IMR-90 (cell line): ENCODE data around the gene CTTN. TPM values are rescaled to one million over a fixed set of nuclear protein-coding genes. Genes with fewer than 3 reads are reported as not detected.

Experiments
- ATAC-seq: fragments of 200-7000 bp; cut with Tn5 transposase; 2 replicates; pipeline ENCODE4 v1.9.1; 2020; ENCODE audit warnings: low read depth, mild to moderate bottlenecking, moderate library complexity
- BruUV-seq: library from RNA; stranded (reverse); fragments of 400-500 nt; replicated peaks from 2 replicates; lab custom pipeline; 2021; lab: Mats Ljungman, UMichigan
- CTCF ChIA-PET: fragments of 300-600 bp; formaldehyde crosslinking; extraction: SDS; loops from one replicate; lab custom pipeline; 2021; ENCODE audit warnings: antibody characterized with exemption; lab: Yijun Ruan, JAX
- POLR2A ChIA-PET: fragments of 300-600 bp; sonication (Branson Sonifier 250); formaldehyde crosslinking; loops from one replicate; lab custom pipeline; 2022; ENCODE audit warnings: antibody characterized with exemption; ENCODE audit not compliant: unreplicated experiment; lab: Charles Lee
- DNase-seq: peaks from one replicate; pipeline ENCODE4 v3.0.0; 2013
- H2AFZ ChIP-seq: replicated peaks from 2 replicates; pipeline ENCODE3; 2013; ENCODE audit warnings: low read length, mild to moderate bottlenecking; ENCODE audit not compliant: poor library complexity
- H2AK5ac ChIP-seq: 2 replicates; pipeline ENCODE4 v1.6.1; 2013; ENCODE audit warnings: low read depth, low read length, inconsistent platforms
- H2AK9ac ChIP-seq: replicated peaks from 2 replicates; pipeline ENCODE3; 2013; ENCODE audit warnings: mild to moderate bottlenecking, low read depth, low read length, moderate library complexity; ENCODE audit not compliant: poor library complexity
- H2BK120ac ChIP-seq: 2 replicates; pipeline ENCODE4 v1.6.1; 2013; ENCODE audit warnings: low read depth, low read length, inconsistent platforms
- H2BK15ac ChIP-seq: 3 replicates; pipeline ENCODE4 v1.6.1; 2013; ENCODE audit warnings: low read depth, low read length, inconsistent platforms
- H2BK20ac ChIP-seq: 2 replicates; pipeline ENCODE4 v1.6.1; 2013; ENCODE audit warnings: low read depth, mild to moderate bottlenecking, inconsistent platforms, low read length, moderate library complexity
- H2BK5ac ChIP-seq: 2 replicates; pipeline ENCODE4 v1.6.1; 2013; ENCODE audit warnings: mild to moderate bottlenecking, low read depth, low read length, inconsistent platforms; ENCODE audit not compliant: poor library complexity, severe bottlenecking
- H3K14ac ChIP-seq: replicated peaks from 2 replicates; pipeline ENCODE4 v1.6.1; 2013; ENCODE audit warnings: low read depth, low read length, inconsistent platforms
- H3K18ac ChIP-seq: 2 replicates; pipeline ENCODE4 v1.6.1; 2013; ENCODE audit warnings: low read depth, low read length, control low read depth
- H3K23ac ChIP-seq: 2 replicates; pipeline ENCODE4 v1.6.1; 2013; ENCODE audit warnings: low read depth, low read length, inconsistent platforms
- H3K27ac ChIP-seq: 2 replicates; pipeline ENCODE4 v1.5.1; 2013; ENCODE audit warnings: mild to moderate bottlenecking, control low read depth, low read length; ENCODE audit not compliant: insufficient read depth
- H3K27me3 ChIP-seq: 2 replicates; pipeline ENCODE4 v1.6.1; 2013; ENCODE audit warnings: low read length; ENCODE audit not compliant: control insufficient read depth, insufficient read depth
- H3K36me3 ChIP-seq: 2 replicates; pipeline ENCODE4 v1.6.1; 2013; ENCODE audit warnings: low read length, mixed read lengths; ENCODE audit not compliant: control insufficient read depth, insufficient read depth
- H3K4ac ChIP-seq: 2 replicates; pipeline ENCODE4 v1.6.1; 2013; ENCODE audit warnings: low read depth, low read length, inconsistent platforms
- H3K4me1 ChIP-seq: 2 replicates; pipeline ENCODE4 v1.6.1; 2013; ENCODE audit warnings: low read length, mixed read lengths; ENCODE audit not compliant: control insufficient read depth, insufficient read depth
- H3K4me2 ChIP-seq: 2 replicates; pipeline ENCODE4 v1.6.1; 2013; ENCODE audit warnings: low read depth, mild to moderate bottlenecking, control low read depth, low read length, moderate library complexity
- H3K4me3 ChIP-seq: 2 replicates; pipeline ENCODE4 v1.5.1; 2013; ENCODE audit warnings: low read depth, mild to moderate bottlenecking, control low read depth, low read length, moderate library complexity; ENCODE audit not compliant: insufficient read depth
- H3K56ac ChIP-seq: 2 replicates; pipeline ENCODE4 v1.6.1; 2013; ENCODE audit warnings: low read length, inconsistent platforms; ENCODE audit not compliant: insufficient read depth; ENCODE audit errors: extremely low read depth
- H3K79me1 ChIP-seq, 2 experiments: 2 replicates each; pipeline ENCODE4 v1.6.1; 2013; ENCODE audit warnings: low read length in 2 of 2, inconsistent platforms in 1 of 2, low read depth in 1 of 2
- H3K9ac ChIP-seq: 2 replicates; pipeline ENCODE4 v1.6.1; 2013; ENCODE audit warnings: low read depth, low read length, control low read depth
- H3K9me1 ChIP-seq: 2 replicates; pipeline ENCODE4 v1.6.1; 2013; ENCODE audit warnings: low read length, inconsistent platforms; ENCODE audit not compliant: insufficient read depth
- H3K9me3 ChIP-seq: 2 replicates; pipeline ENCODE4 v1.6.1; 2013; ENCODE audit warnings: low read length; ENCODE audit not compliant: control insufficient read depth, insufficient read depth
- H4K20me1 ChIP-seq: 2 replicates; pipeline ENCODE4 v1.6.1; 2013; ENCODE audit warnings: low read length, inconsistent platforms; ENCODE audit not compliant: insufficient read depth
- H4K5ac ChIP-seq: 2 replicates; pipeline ENCODE4 v1.6.1; 2013; ENCODE audit warnings: mild to moderate bottlenecking, low read depth, low read length, control low read depth
- H4K8ac ChIP-seq, 2 experiments: 2 replicates each; pipeline ENCODE4 v1.6.1; 2013; ENCODE audit warnings: low read depth in 2 of 2, low read length in 2 of 2, control low read depth in 1 of 2, inconsistent platforms in 1 of 2
- H4K91ac ChIP-seq: 2 replicates; pipeline ENCODE4 v1.6.1; 2013; ENCODE audit warnings: low read depth, low read length, inconsistent platforms; ENCODE audit not compliant: insufficient read depth
- CHD1 ChIP-seq: IDR thresholded peaks from 2 replicates; pipeline ENCODE4 v1.6.1; 2012; ENCODE audit warnings: low read depth, low read length, improper control_type of control experiment
- FOS ChIP-seq: fragments of 150-350 bp; IDR thresholded peaks from 2 replicates; pipeline ENCODE4 v1.6.1; 2016; ENCODE audit warnings: low read depth, low read length
- NFE2L2 ChIP-seq: fragments of 150-350 bp; IDR thresholded peaks from 2 replicates; pipeline ENCODE4 v1.6.1; 2016; ENCODE audit warnings: low read depth, mild to moderate bottlenecking, low read length
- POLR2A ChIP-seq: IDR thresholded peaks from 2 replicates; pipeline ENCODE4 v1.6.1; 2012; ENCODE audit warnings: mild to moderate bottlenecking, low read depth, low read length
- RAD21 ChIP-seq: IDR thresholded peaks from 2 replicates; pipeline ENCODE4 v1.6.1; 2012; ENCODE audit warnings: low read length, improper control_type of control experiment
- RCOR1 ChIP-seq: IDR thresholded peaks from 2 replicates; pipeline ENCODE4 v1.6.1; 2012; ENCODE audit warnings: mild to moderate bottlenecking, low read length, improper control_type of control experiment; ENCODE audit not compliant: insufficient replicate concordance
- RFX5 ChIP-seq: IDR thresholded peaks from 2 replicates; pipeline ENCODE4 v1.8.0; 2012; ENCODE audit warnings: low read depth, mild to moderate bottlenecking, low read length, moderate library complexity
- WGBS, 2 experiments: methylation state at CpG; one replicate each; pipeline versions ENCODE4 v1.1.5 to v1.1.7; 2013; ENCODE audit warnings: missing lambda C conversion rate in 2 of 2; ENCODE audit not compliant: insufficient read length in 1 of 2; ENCODE audit errors: extremely low coverage in 2 of 2; 5-methylcytosine and 5-hydroxymethylcytosine counted together
- dilution Hi-C: fragments of 300-500 bp; cut with HindIII; formaldehyde crosslinking; loops from one replicate; pipeline ENCODE4 v1.14.3; 2018; ENCODE audit warnings: low sequenced_read_pairs; ENCODE audit not compliant: unreplicated experiment
- in situ Hi-C: fragments of 300-500 bp; cut with MboI; formaldehyde crosslinking; loops from 3 replicates; pipeline ENCODE4 v1.14.3; 2019; ENCODE audit warnings: low sequenced_read_pairs, inconsistent platforms, mixed read lengths
- intact Hi-C: fragments of 100-400 bp; cut with micrococcal nuclease; formaldehyde crosslinking; loops from 2 replicates; pipeline ENCODE4 v1.10.0; 2022
- polyA plus RNA-seq, 3 experiments: library from polyadenylated mRNA; depleted of rRNA; stranded (reverse); fragments of >200 nt; gene quantifications; 2 replicates each; pipeline ENCODE4 v1.2.3, GENCODE V29; 2012; ENCODE audit warnings: low replicate concordance in 1 of 3
- total RNA-seq: library from RNA; depleted of rRNA; stranded (reverse); fragments of >200 nt; gene quantifications from 2 replicates; pipeline ENCODE4 v1.2.3, GENCODE V29; 2012
- TF ChIP-seq, protein P1 (sequence below): fragments of 150-350 bp; IDR thresholded peaks from 2 replicates; pipeline ENCODE4 v1.6.1; 2016; ENCODE audit warnings: low read depth, mild to moderate bottlenecking, low read length, moderate library complexity, borderline replicate concordance
- TF ChIP-seq, protein P2 (sequence below): conservative IDR thresholded peaks from 2 replicates; pipeline ENCODE4 v1.5.1; 2012; ENCODE audit warnings: mild to moderate bottlenecking, low read depth, low read length, improper control_type of control experiment

CTTN gene
- total and polyA plus RNA-seq, 2 of the 4 experiments (the other 2 are of a cell fraction) = 287 to 296 TPM

DNA sequence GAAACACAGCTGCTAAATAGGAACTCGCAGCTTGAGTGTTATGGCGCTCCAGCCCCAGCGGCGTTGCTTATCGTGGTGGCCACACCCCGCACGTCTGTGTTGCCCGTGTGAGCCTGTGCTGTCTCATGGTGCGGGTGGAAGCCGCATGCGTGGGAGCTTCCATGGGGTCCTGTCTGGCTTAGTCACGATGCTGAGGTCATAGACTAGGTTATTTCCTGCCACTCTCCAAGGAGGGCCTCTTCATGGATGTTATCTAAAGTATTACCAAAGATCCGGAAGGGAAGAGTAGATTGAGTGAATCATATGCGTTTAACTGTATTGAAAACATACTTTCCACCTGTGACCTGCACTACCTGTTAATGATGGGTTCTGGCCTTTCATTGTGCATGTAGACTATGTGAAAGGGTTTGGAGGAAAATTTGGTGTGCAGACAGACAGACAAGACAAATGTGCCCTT is 21.7 kb downstream of the CTTN start:
- peaks cover 19 to 84% of the 10 kb centered on the region in 2 experiments for H3K79me1 ChIP-seq
- no peak overlapping the region for H2AK9ac ChIP-seq
- H4K91ac ChIP-seq = no peak overlapping the region
- no peak overlapping the region for H3K56ac ChIP-seq
- no peaks in the 10 kb centered on the region for H3K9me3 ChIP-seq
- ChIA-PET CTCF (no interaction called here), POLR2A (no interaction called here)
- H2BK120ac ChIP-seq = no peak overlapping the region
- no peak overlapping the region for H2AK5ac ChIP-seq
- H3K18ac ChIP-seq = no peak overlapping the region
- no peak overlapping the region for H2AFZ ChIP-seq
- intact Hi-C loops = no loop called here
- peaks cover 84% of the 10 kb centered on the region for H3K36me3 ChIP-seq
- no TSS peak for BruUV-seq
- no peak overlapping the region for H2BK20ac ChIP-seq
- H3K4me1 ChIP-seq = peaks cover 7% of the 10 kb centered on the region
- peaks cover 22% of the 10 kb centered on the region for H3K9me1 ChIP-seq
- dilution Hi-C loops = no loop called here
- no peak overlapping the region for H2BK5ac ChIP-seq
- ATAC-seq (no peak), DNase-seq (peak; percentile 68)
- H3K14ac ChIP-seq = no peak overlapping the region
- H3K4ac ChIP-seq = no peak overlapping the region
- no peak overlapping the region for H3K9ac ChIP-seq
- no peak overlapping the region for H4K8ac ChIP-seq
- in situ Hi-C loops = no loop called here
- no peak overlapping the region for H4K5ac ChIP-seq
- no peaks in the 10 kb centered on the region for H3K27me3 ChIP-seq
- no peak overlapping the region for H3K23ac ChIP-seq
- H3K4me3 ChIP-seq = no peak overlapping the region
- H4K20me1 ChIP-seq = peaks cover 86% of the 10 kb centered on the region
- H3K4me2 ChIP-seq = no peak overlapping the region
- TF ChIP-seq POLR2A (no peak), NFE2L2 (0 out of 2 replicates have a peak, but pooled peaks have one; percentile 21), RFX5 (no peak), CHD1 (no peak), FOS (no peak), RAD21 (no peak), RCOR1 (no peak)
- TF ChIP-seq, protein P1, sequence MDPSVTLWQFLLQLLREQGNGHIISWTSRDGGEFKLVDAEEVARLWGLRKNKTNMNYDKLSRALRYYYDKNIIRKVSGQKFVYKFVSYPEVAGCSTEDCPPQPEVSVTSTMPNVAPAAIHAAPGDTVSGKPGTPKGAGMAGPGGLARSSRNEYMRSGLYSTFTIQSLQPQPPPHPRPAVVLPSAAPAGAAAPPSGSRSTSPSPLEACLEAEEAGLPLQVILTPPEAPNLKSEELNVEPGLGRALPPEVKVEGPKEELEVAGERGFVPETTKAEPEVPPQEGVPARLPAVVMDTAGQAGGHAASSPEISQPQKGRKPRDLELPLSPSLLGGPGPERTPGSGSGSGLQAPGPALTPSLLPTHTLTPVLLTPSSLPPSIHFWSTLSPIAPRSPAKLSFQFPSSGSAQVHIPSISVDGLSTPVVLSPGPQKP = no peak
- TF ChIP-seq, protein P2, sequence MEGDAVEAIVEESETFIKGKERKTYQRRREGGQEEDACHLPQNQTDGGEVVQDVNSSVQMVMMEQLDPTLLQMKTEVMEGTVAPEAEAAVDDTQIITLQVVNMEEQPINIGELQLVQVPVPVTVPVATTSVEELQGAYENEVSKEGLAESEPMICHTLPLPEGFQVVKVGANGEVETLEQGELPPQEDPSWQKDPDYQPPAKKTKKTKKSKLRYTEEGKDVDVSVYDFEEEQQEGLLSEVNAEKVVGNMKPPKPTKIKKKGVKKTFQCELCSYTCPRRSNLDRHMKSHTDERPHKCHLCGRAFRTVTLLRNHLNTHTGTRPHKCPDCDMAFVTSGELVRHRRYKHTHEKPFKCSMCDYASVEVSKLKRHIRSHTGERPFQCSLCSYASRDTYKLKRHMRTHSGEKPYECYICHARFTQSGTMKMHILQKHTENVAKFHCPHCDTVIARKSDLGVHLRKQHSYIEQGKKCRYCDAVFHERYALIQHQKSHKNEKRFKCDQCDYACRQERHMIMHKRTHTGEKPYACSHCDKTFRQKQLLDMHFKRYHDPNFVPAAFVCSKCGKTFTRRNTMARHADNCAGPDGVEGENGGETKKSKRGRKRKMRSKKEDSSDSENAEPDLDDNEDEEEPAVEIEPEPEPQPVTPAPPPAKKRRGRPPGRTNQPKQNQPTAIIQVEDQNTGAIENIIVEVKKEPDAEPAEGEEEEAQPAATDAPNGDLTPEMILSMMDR = no peak
- H3K27ac ChIP-seq = no peak overlapping the region
- no peak overlapping the region for H2BK15ac ChIP-seq
- WGBS, 2 experiments = no CpG with 5 or more reads among the region's 14 CpGs
